GM19193 (cell line): ENCODE measurements around the gene ORMDL1.

Source experiments
- POLR2A ChIP-seq: IDR thresholded peaks from 4 replicates; pipeline ENCODE4 v1.6.1; 2011; ENCODE audit not compliant: insufficient read depth, insufficient read length; ENCODE audit errors: extremely low read depth

ORMDL1 gene

DNA sequence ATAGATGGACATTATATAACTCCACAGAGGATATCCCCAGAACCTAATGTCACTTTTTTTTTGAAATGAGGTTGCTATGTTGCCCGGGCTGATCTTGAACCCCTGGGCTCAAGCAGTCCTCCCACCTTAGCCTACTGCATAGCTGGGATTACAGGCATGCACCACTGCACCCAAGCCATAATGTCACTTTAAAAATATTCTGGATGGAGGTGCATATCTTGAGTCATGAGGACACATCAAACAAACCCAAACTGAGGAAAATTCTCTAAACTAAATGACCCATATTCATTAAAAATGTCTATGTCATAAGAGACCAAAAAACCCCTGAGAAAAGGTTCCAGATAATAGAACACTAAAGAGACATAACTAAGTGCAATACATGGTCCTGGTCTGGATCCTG, 57.9 kb downstream of the ORMDL1 start:
- TF ChIP-seq POLR2A: no peak

DNA sequence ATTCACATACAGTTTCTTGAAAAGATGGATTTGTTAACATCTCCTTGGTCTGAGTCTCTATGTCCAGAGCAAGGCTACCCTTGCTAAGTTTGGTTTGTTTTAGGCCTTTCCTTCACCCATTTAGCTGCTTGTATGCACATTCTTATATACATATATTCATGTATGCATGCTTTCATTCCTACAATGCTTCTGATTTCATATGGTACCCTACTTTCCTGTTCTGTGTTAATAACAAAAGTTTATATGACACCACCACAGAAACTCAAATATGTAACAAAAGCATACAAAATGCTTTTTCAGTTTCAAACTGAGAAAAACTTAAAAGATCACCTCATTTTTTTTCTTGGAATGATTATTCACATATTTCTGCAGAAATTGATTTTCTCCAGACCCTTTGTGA, 60.9 kb downstream of the ORMDL1 start:
- no peak for TF ChIP-seq POLR2A
